ENCODE results near the gene MROH7.

MROH7 gene

DNA sequence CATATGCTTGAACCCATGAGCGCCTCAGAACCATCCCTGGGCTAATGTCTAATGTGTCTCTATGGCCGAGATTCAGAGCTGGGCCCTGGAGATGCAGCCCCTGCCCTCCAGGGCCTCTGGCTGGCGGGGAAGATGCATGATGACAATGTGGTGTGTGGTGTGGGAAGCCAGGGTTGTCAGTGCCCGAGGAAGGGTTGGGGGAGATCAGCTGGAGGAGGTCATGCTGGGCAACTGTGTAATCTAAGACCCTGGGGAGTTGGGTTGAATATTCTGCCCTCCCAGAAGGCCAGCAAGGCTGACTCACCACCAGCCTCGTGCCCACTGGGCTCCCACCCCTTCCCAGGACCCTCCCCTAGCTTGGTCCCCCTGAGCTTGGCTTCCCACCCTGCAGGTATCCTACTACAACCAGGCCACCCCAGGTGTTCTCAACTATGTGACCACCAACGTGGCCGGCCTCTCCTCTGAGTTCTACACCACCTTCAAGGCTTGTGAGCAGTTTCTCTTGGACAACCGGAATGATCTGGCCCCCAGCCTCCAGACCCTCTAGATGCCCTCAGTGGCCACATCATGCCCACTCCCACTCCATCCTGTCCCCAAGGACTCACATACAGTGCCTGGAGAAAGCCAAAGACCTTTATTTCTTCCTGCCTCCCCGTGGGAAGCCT lies 32.9 kb upstream of the MROH7 start:
- Histone ChIP-seq H3K27me3 (ENCODE audit: control insufficient read depth in 1 of 2, insufficient read depth in 1 of 2, low read length in 2 of 2) (no peaks in the 10 kb centered on the region), H2AFZ (ENCODE audit: low read depth, low read length) (no peak overlapping the region), H3K27ac (ENCODE audit: low read length, poor library complexity, severe bottlenecking) (no peak overlapping the region), H3K79me1 (replicated peaks; ENCODE audit: low read length, poor library complexity, severe bottlenecking) (no peaks in the 10 kb centered on the region), H2BK120ac (ENCODE audit: low read depth, low read length) (no peak overlapping the region), H2BK12ac (ENCODE audit: low read length in 2 of 2) (no peak overlapping the region), H3K9me3 (ENCODE audit: control insufficient read depth, low read length) (no peaks in the 10 kb centered on the region), H3K36me3 (ENCODE audit: control insufficient read depth in 1 of 2, insufficient read depth in 2 of 2, low read depth in 1 of 2, low read length in 2 of 2) (no peaks in the 10 kb centered on the region), H3K4ac (ENCODE audit: low read depth in 1 of 2, low read length in 2 of 2) (no peak overlapping the region), H3K4me3 (ENCODE audit: insufficient read depth in 1 of 2, low read depth in 1 of 2, low read length in 2 of 2) (no peak overlapping the region), H2AK5ac (ENCODE audit: low read length, severe bottlenecking) (peak overlapping the region; percentile 13), H4K8ac (ENCODE audit: low read length) (no peak overlapping the region), H3K4me1 (ENCODE audit: control insufficient read depth, insufficient read depth, low read depth, low read length) (peaks cover 38% of the 10 kb centered on the region), H4K91ac (ENCODE audit: low read length) (no peak overlapping the region), H3K9ac (ENCODE audit: low read length) (no peak overlapping the region), H3K23ac (ENCODE audit: low read length in 2 of 2) (no peak overlapping the region), H3K4me2 (ENCODE audit: low read length, poor library complexity, severe bottlenecking) (no peak overlapping the region), H3K14ac (ENCODE audit: low read length in 2 of 2) (no peak overlapping the region), H3K18ac (ENCODE audit: low read depth in 1 of 2, low read length in 2 of 2) (no peak overlapping the region), H2BK15ac (ENCODE audit: low read depth, poor library complexity, severe bottlenecking) (no peak overlapping the region), H2BK5ac (ENCODE audit: low read depth, low read length, poor library complexity, severe bottlenecking) (no peak overlapping the region)
- 82% methylated on average over 8 of the region's 9 CpGs for WGBS
- DNase-seq = no peak

DNA sequence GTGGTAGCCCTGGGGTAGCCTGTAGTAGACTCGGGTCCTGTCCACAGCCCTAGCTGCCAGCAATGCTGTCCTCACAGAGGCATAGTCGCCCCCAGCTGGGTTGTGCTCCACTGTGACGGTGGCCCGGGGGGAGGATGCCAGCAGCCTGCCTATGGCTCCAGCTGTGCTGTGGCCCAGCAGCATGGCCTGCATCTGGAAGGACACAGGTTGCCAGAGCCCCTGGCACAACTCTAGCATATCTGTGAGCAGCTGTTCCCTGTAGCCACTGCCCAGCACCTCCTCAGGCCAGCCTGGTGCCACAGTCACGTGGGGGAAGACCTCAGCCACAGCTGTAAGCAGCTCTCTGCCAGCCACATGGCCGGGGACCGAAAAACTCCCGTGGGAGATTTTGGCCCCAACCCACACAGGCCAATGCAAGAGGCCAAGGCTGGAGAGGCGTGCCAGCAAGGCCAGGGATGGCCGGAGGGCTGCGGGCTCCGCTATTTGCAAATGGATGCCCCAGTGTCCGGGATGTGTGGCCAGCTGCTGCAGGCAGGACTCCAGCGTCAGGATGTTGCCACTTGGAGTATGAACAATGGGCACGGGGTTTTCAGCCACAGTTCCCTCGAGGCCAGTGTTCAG lies 32.2 kb upstream of the MROH7 start:
- Histone ChIP-seq H2BK120ac (ENCODE audit: low read depth, low read length) (no peak overlapping the region), H2AFZ (ENCODE audit: low read depth, low read length) (no peak overlapping the region), H3K23ac (ENCODE audit: low read length in 2 of 2) (no peak overlapping the region), H3K79me1 (replicated peaks; ENCODE audit: low read length, poor library complexity, severe bottlenecking) (no peaks in the 10 kb centered on the region), H3K27me3 (ENCODE audit: control insufficient read depth in 1 of 2, insufficient read depth in 1 of 2, low read length in 2 of 2) (peaks cover 0 to 1% of the 10 kb centered on the region in 2 experiments), H3K4me3 (ENCODE audit: insufficient read depth in 1 of 2, low read depth in 1 of 2, low read length in 2 of 2) (no peak overlapping the region), H2BK15ac (ENCODE audit: low read depth, poor library complexity, severe bottlenecking) (peak overlapping the region; percentile 37), H3K27ac (ENCODE audit: low read length, poor library complexity, severe bottlenecking) (no peak overlapping the region), H3K36me3 (ENCODE audit: control insufficient read depth in 1 of 2, insufficient read depth in 2 of 2, low read depth in 1 of 2, low read length in 2 of 2) (no peaks in the 10 kb centered on the region), H3K4ac (ENCODE audit: low read depth in 1 of 2, low read length in 2 of 2) (no peak overlapping the region), H3K14ac (ENCODE audit: low read length in 2 of 2) (no peak overlapping the region), H2AK5ac (ENCODE audit: low read length, severe bottlenecking) (peak overlapping the region; percentile 13), H4K91ac (ENCODE audit: low read length) (no peak overlapping the region), H2BK5ac (ENCODE audit: low read depth, low read length, poor library complexity, severe bottlenecking) (no peak overlapping the region), H3K18ac (ENCODE audit: low read depth in 1 of 2, low read length in 2 of 2) (no peak overlapping the region), H3K4me2 (ENCODE audit: low read length, poor library complexity, severe bottlenecking) (no peak overlapping the region), H4K8ac (ENCODE audit: low read length) (no peak overlapping the region), H3K4me1 (ENCODE audit: control insufficient read depth, insufficient read depth, low read depth, low read length) (peaks cover 37% of the 10 kb centered on the region), H3K9me3 (ENCODE audit: control insufficient read depth, low read length) (no peaks in the 10 kb centered on the region), H2BK12ac (ENCODE audit: low read length in 2 of 2) (no peak overlapping the region), H3K9ac (ENCODE audit: low read length) (no peak overlapping the region)
- no peak for DNase-seq
- WGBS = 86% methylated on average over 16 of the region's 16 CpGs

DNA sequence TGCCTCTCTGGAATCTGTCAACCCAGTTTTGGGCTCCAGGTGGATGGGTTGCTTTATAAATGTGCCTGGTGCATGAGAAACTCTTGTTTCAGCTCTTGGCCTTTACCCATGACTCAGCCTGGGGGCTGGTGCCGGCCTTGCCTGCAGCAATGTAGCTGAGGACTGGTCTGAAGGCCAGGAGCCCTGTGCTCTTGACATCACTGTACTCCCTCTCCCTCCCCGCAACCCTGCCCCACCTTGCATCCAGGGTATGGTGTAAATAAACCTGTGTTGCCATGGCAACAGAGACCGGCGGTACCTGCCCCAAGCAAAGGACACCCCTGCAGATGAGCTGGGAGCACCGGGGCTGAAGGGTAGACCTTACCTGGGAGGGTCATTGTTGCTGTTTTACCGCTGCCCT lies 31.5 kb upstream of the MROH7 start:
- peak; percentile 9 for DNase-seq
- no peak overlapping the region for H2AFZ ChIP-seq (ENCODE audit: low read depth, low read length)
- no peak overlapping the region for H2BK12ac ChIP-seq (ENCODE audit: low read length in 2 of 2)
- no peak overlapping the region for H3K23ac ChIP-seq (ENCODE audit: low read length in 2 of 2)
- WGBS = 87% methylated on average over 5 of the region's 6 CpGs
- no peak overlapping the region for H3K18ac ChIP-seq (ENCODE audit: low read depth in 1 of 2, low read length in 2 of 2)
- no peak overlapping the region for H3K9ac ChIP-seq (ENCODE audit: low read length)
- H2BK120ac ChIP-seq (ENCODE audit: low read depth, low read length) = no peak overlapping the region
- no peaks in the 10 kb centered on the region for H3K9me3 ChIP-seq (ENCODE audit: control insufficient read depth, low read length)
- no peak overlapping the region for H4K8ac ChIP-seq (ENCODE audit: low read length)
- no peak overlapping the region for H3K4me3 ChIP-seq (ENCODE audit: insufficient read depth in 1 of 2, low read depth in 1 of 2, low read length in 2 of 2)
- no peak overlapping the region for H2BK5ac ChIP-seq (ENCODE audit: low read depth, low read length, poor library complexity, severe bottlenecking)
- no peak overlapping the region for H3K4me2 ChIP-seq (ENCODE audit: low read length, poor library complexity, severe bottlenecking)
- peak overlapping the region; percentile 75 for H2AK5ac ChIP-seq (ENCODE audit: low read length, severe bottlenecking)
- H3K4ac ChIP-seq (ENCODE audit: low read depth in 1 of 2, low read length in 2 of 2) = no peak overlapping the region
- H3K14ac ChIP-seq (ENCODE audit: low read length in 2 of 2) = no peak overlapping the region
- no peaks in the 10 kb centered on the region for H3K79me1 ChIP-seq (replicated peaks; ENCODE audit: low read length, poor library complexity, severe bottlenecking)
- H3K27me3 ChIP-seq (ENCODE audit: control insufficient read depth in 1 of 2, insufficient read depth in 1 of 2, low read length in 2 of 2) = peaks cover 4 to 6% of the 10 kb centered on the region in 2 experiments
- no peak overlapping the region for H3K27ac ChIP-seq (ENCODE audit: low read length, poor library complexity, severe bottlenecking)
- H3K4me1 ChIP-seq (ENCODE audit: control insufficient read depth, insufficient read depth, low read depth, low read length) = peaks cover 31% of the 10 kb centered on the region
- no peaks in the 10 kb centered on the region for H3K36me3 ChIP-seq (ENCODE audit: control insufficient read depth in 1 of 2, insufficient read depth in 2 of 2, low read depth in 1 of 2, low read length in 2 of 2)
- no peak overlapping the region for H4K91ac ChIP-seq (ENCODE audit: low read length)
- no peak overlapping the region for H2BK15ac ChIP-seq (ENCODE audit: low read depth, poor library complexity, severe bottlenecking)

DNA sequence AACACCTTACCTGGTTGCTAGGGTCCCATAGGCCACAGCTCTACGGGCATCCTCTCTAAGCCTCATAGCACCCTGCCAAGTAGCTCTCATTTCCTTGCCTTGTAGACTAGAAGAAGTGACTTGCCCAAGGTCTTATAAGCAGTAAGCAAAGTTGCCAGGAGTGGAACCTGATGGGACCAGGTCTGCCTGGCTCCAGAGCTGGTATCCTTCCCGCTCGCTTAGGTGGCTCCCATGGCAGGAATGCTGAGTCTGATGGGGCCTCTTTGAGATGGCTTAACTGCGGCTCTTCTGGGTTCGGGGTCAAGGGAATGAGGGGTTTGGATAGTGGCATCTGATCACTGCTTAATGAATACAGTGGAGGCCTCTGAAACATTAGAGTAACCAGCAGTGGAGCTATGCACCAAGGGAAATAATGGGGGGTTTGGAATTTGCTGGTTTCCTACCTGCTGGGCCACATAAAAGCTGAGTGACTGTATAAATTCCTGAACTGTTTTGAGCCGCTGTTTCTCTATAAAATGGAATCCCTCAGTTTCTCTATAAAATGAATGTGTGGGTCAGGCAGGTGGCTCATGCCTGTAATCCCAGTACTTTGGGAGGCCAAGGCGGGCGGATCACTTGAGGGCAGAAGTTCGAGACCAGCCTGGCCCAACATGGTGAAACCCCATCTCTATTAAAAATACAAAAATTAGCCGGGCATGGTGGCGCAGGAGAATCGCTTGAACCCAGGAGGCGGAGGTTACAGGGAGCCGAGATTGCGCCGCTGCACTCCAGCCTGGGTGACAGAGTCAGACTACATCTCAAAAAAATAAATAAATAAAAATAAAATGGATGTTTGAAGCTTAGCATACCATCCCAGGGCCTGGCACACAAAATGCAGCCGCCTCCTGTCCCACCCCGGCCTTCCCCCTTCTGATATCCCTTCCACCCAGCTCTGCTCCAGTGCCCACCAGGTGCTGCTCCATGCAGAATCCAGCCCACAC lies 30.7 kb upstream of the MROH7 start:
- DNase-seq = no peak
- Histone ChIP-seq H2AK5ac (ENCODE audit: low read length, severe bottlenecking) (peak overlapping the region; percentile 75), H3K14ac (ENCODE audit: low read length in 2 of 2) (peak overlapping the region in 1 of 2 experiments; percentile 41), H2BK15ac (ENCODE audit: low read depth, poor library complexity, severe bottlenecking) (no peak overlapping the region), H3K18ac (ENCODE audit: low read depth in 1 of 2, low read length in 2 of 2) (no peak overlapping the region), H3K79me1 (replicated peaks; ENCODE audit: low read length, poor library complexity, severe bottlenecking) (no peaks in the 10 kb centered on the region), H3K23ac (ENCODE audit: low read length in 2 of 2) (no peak overlapping the region), H2BK5ac (ENCODE audit: low read depth, low read length, poor library complexity, severe bottlenecking) (no peak overlapping the region), H3K27ac (ENCODE audit: low read length, poor library complexity, severe bottlenecking) (peak overlapping the region; percentile 81), H3K4ac (ENCODE audit: low read depth in 1 of 2, low read length in 2 of 2) (no peak overlapping the region), H3K4me2 (ENCODE audit: low read length, poor library complexity, severe bottlenecking) (peak overlapping the region; percentile 46), H3K27me3 (ENCODE audit: control insufficient read depth in 1 of 2, insufficient read depth in 1 of 2, low read length in 2 of 2) (peaks cover 8 to 10% of the 10 kb centered on the region in 2 experiments), H2BK12ac (ENCODE audit: low read length in 2 of 2) (no peak overlapping the region), H3K9ac (ENCODE audit: low read length) (no peak overlapping the region), H2AFZ (ENCODE audit: low read depth, low read length) (no peak overlapping the region), H4K91ac (ENCODE audit: low read length) (no peak overlapping the region), H3K4me3 (ENCODE audit: insufficient read depth in 1 of 2, low read depth in 1 of 2, low read length in 2 of 2) (no peak overlapping the region), H3K9me3 (ENCODE audit: control insufficient read depth, low read length) (no peaks in the 10 kb centered on the region), H3K4me1 (ENCODE audit: control insufficient read depth, insufficient read depth, low read depth, low read length) (peaks cover 30% of the 10 kb centered on the region), H4K8ac (ENCODE audit: low read length) (no peak overlapping the region), H3K36me3 (ENCODE audit: control insufficient read depth in 1 of 2, insufficient read depth in 2 of 2, low read depth in 1 of 2, low read length in 2 of 2) (no peaks in the 10 kb centered on the region), H2BK120ac (ENCODE audit: low read depth, low read length) (no peak overlapping the region)
- WGBS = 87% methylated on average over 11 of the region's 18 CpGs

Data from mesenchymal stem cell (in vitro differentiated cells and primary cell).